NCI-H2029 treated with DMSO at 0.1 percent for 48 hours (cell line): Measurements from ENCODE around the gene FRMPD4.

Source experiments
- DNase-seq: peaks from one replicate; lab custom pipeline; 2025; lab: John Stamatoyannopoulos, UW

The FRMPD4 gene

DNA sequence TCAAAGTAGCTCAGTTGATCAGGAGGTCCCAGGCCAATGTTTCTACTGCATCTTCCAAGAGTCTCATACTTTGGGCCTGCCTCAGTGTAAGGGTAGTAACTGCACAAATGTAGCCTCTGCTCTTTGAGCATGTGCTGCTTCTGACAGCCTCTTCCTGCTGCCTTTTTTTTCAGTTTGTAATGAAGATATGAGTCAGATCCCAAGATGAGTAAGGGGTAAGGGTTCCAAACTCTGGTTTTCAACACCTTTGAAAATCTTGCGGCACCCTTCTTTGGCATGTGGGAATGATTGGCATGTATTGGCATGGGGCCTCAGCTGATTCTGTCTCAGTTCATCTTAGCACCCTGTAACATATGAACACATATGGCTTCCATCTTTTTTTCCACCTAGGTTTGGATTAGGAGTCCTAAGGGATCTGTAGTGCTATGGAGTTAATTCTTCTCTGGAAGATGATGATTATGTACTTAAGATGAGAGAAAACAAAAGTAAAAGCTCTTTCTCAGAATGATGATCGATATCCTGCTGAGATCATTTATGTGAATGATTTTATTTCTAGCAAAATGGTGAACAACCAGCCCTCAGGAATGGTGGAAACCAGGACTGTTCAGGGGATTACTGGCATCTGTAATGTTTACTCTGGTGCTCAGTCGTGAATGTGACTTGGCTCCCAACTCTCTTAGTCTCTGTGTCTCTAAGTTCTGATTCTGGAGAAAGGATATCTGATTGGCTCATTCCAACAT lies 534.3 kb downstream of the FRMPD4 start:
- no peak for DNase-seq

GRCh38 chrX:12673487-12673886 lies 535.2 kb downstream of the FRMPD4 start:
- DNase-seq = no peak

DNA sequence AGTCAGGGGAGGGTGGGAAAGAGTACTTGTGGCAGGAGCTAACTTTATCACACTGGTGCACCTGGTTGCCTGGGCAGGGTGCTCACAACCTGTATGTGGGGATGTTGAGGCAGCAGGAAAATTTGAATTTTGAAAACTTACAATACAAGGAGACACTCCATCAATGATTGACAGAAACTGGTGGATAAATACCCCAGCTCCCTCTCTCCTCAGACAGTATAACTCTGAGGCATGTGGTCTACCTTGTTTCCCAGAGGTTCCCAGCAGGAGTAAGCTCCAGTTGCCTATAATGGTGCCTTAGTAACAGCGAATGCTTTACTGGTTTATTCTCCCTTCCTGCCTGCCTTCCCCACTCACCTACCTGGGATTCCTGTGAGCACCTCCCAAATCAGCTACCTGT lies 541.2 kb downstream of the FRMPD4 start:
- DNase-seq = no peak

DNA sequence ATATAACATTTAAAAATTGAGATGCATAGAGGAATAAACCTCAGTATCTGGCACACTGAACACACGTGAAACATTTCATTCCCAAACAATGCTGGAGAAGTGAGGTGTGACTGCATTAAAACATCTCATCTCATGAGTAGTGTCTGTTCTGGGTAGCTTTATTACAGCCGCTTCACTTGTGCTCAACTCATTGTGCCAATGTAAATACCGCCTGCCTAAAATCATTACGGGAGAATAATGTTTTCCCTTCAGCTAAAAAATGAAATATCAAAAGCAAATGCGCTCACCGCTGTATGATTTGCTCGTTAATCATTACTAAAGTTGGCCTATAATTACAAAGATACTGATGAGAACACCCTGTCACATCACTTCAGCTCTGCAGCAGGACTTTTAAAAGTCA lies 542.8 kb downstream of the FRMPD4 start:
- DNase-seq = no peak

DNA sequence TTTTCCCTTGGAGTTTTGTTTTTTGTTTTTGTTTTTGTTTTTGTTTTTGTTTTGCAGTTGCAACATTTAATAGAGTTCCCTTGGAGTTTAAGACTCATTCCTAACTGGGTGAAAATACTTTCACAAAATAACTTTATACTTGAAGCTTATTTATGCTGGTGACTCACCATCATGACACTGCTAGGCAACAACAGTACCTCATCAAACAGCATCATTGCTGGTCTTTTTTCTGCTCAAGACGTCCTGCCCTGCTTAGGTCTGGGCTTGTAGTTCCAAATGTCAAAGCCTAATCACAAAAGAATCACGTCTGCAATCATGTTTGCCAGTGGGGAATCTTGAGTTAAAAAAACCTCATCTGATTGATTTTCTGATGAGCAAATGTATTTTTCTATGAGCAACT lies 547.3 kb downstream of the FRMPD4 start:
- DNase-seq = no peak

GRCh38 chrX:12686331-12686730 lies 548.1 kb downstream of the FRMPD4 start:
- DNase-seq = no peak

DNA sequence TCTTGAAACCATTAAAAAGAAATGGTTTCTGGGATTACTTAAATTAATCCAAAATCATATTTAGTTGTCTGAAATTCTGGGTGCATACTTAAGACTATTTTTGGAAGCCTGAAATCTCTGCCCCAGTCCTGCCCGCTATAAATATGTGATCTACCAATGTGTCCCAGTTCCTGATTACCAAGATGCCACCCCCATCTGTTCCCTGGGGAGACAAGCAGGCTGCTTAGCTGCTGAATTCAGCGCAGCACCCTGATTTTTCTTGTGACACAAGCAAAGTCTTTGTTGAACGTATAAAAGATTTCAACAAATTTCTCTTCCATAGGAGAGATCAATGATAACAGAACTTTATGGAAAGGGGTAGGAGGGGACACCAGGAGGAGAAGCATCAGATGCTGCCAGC lies 552.4 kb downstream of the FRMPD4 start:
- DNase-seq = no peak

- DNase-seq = no peak
Observed at GRCh38 chrX:12693754-12694153, 555.5 kb downstream of the FRMPD4 start.

DNA sequence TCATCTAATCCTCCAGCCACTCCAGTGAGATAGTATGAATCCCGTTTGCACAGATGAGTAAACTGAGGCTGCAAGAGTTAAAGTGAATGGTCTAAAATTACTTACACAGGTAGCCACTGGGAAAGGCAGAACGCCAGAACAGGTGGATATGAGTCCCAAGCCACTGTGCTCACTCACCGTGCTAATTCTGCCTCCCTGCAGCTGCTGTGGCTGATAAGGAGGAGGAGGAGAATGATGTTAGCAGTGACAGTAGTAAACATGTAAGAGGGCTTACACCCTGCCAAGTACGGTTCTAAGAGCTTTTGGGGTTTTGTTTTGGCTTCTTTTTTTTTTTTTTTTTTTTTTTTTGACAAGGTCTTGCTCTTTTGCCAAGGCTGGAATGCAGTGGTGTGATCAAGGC lies 562.5 kb downstream of the FRMPD4 start:
- DNase-seq = no peak

- DNase-seq = peak; percentile 30
Observed at GRCh38 chrX:12701628-12702027, 563.4 kb downstream of the FRMPD4 start.

DNA sequence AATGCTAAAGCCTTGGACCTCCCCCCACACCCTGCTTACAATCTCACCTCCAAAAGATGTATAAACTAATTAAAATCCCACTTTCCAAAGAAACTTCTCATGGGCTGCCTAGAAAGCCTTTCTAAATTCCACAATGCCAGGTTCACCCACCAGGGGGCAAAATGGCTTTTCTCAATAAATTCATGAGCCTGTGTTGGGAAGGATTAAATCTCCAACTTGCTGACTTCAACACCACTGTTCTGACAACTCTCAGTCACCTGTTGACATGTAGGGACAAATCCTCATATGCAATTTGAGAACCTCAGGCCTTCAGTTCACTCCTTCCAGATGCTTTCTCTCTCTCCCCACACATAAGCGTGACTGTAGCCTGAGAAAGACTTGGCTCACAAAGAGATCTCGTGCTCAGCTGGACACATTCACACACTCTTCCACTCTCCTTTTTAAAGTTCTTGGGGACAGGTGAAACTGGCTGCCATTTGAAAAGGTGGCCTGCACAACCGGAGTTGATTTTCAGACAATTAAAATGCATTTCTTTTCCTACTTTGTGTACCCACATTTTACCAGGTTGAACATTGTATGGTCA lies 564.3 kb downstream of the FRMPD4 start:
- no peak for DNase-seq

- no peak for DNase-seq
Observed at GRCh38 chrX:12704706-12705105, 566.4 kb downstream of the FRMPD4 start.

- DNase-seq = no peak
Observed at GRCh38 chrX:12709047-12709446, 570.8 kb downstream of the FRMPD4 start.

GRCh38 chrX:12711435-12712040 lies 573.3 kb downstream of the FRMPD4 start:
- no peak for DNase-seq

- no peak for DNase-seq
Observed at GRCh38 chrX:12716574-12716973, 578.3 kb downstream of the FRMPD4 start.

- no peak for DNase-seq
Observed at GRCh38 chrX:12719837-12720236, 581.6 kb downstream of the FRMPD4 start.

- DNase-seq = no peak
Observed at GRCh38 chrX:12721042-12721441, 582.8 kb downstream of the FRMPD4 start.

DNA sequence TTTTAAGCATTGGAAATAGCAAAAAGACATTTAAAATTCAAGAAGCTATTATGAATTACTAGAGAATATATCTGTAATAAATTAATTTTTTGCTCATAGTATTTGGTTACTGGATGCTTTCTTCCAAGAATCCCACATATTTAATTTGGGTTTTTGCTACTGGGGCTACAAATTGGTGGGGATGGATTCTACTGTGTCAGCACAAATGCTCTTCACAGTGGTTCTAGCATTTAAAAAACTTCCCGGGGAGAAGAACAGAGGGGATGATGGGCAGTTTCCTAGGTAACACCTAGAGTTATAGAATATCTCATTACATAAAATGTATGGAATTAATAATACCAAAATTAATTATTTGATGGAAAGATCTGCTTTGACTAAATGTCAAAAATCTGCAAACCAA lies 584.0 kb downstream of the FRMPD4 start:
- DNase-seq = no peak

DNA sequence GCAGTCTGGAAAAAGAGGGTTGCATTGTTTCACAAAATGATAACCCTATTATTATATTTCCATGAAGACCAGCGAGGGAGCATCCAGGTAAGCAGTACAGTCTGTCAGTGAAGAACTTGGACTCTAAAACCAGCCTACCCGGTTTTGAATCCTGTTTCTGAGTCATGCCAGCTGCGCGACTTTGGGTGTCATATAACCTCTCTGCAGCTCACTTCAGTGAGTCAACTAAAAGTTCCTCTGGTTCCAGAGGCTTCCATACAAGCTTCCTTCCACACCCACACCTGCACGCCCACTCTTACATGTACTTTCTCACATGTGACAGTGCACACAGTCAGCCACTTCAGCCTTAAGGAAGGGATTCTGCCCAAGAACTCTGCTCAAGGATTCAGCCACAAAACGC lies 603.1 kb downstream of the FRMPD4 start:
- DNase-seq = no peak

GRCh38 chrX:12747433-12747832 lies 609.2 kb downstream of the FRMPD4 start:
- no peak for DNase-seq

- no peak for DNase-seq
Observed at GRCh38 chrX:12751887-12752286, 613.6 kb downstream of the FRMPD4 start.

- no peak for DNase-seq
Observed at GRCh38 chrX:12753366-12753765, 615.1 kb downstream of the FRMPD4 start.

GRCh38 chrX:12758291-12758690 lies 620.0 kb downstream of the FRMPD4 start:
- no peak for DNase-seq

DNA sequence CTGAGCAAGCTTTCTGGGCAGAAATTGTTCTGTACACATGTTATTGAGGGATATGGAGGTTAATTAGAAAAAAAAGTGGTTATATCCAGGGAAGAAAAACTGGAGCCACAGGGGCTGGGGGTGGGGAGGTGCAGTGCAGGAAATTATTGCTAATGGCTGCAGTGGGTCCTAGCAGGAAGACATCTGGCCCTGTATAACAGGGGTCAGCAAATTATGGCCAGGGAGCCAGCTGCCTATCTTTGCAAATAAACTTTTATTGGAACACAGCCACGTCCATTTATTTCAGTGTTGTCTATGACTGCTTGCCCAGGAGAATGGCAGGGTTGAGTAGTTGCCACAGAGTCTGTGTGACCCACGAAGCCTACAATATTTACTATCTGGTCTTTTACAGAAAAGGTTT lies 629.6 kb downstream of the FRMPD4 start:
- DNase-seq = no peak
